Ramos (cell line): ENCODE results near the gene SERPINB8.

ENCODE experiments used
- in situ Hi-C: fragments of 300-500 bp; cut with MboI; formaldehyde crosslinking; loops from one replicate; pipeline ENCODE4 v1.14.3; 2022; ENCODE audit warnings: low sequenced_read_pairs; ENCODE audit not compliant: unreplicated experiment

Gene SERPINB8

DNA sequence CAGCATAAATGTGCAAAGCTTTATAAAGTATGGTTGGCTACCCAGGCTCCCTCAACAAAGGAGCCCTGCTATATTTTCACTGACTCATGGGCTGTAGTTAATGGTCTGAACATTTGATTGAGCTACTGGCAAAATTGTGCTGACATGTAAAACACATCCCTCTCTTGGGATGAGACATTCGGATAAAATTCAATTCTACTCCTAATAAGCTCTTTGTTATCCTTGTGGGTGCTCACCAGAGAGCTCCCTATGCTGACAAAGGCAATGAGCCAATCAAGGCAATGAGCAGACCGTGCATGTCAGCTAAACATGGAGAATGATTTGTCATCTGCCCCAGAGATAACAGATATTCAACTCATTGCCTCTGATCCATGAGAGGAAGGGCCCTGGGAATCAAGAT, 27.7 kb downstream of the SERPINB8 start:
- in situ Hi-C loops = loop anchor here (25.0 kb wide), 1 partner anchor 485 kb away; no protein-coding TSS in a partner anchor

DNA sequence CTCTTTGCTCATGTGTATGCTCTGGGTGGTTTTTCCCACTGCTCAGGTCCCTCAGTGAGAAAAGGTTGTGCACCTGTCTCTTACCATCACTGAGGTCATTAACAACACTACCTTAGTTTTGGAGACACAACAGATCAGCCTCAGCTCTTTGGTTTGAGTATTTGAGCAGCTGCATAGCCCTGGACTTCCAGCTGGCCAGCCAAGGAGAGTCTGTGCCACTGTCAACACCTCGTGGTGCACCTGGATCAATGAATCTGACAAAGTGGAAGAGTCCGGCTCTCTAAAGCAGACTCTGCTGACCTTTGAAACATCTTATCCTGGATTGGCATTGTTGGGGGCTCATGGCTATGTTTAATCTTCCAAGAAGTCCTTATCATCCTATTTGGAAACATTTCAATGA, 30.0 kb downstream of the SERPINB8 start:
- in situ Hi-C loops = loop anchor here (25.0 kb wide), 1 partner anchor 488 kb away; no protein-coding TSS in a partner anchor

DNA sequence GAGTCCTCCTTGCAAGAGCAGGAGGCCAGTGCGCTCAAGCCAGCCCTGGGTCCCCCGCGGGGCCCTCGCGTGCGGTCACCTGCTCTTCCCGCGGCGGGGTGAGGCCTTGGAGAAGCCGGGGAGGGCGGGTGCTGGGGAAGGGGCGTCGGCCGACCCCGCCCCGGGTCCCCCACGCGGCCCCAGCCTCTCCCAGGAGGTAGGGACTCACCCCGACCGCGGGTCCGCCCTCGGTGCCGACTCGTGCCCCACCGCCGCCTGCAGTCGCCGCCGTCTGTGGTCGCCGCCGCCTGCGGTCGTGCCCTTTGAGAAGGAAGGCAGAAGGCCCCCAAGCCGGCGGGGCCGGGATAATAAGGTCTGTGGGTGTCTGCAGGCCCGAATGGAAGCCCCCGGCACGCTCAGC, 32.7 kb downstream of the SERPINB8 start:
- in situ Hi-C loops = no loop called here

DNA sequence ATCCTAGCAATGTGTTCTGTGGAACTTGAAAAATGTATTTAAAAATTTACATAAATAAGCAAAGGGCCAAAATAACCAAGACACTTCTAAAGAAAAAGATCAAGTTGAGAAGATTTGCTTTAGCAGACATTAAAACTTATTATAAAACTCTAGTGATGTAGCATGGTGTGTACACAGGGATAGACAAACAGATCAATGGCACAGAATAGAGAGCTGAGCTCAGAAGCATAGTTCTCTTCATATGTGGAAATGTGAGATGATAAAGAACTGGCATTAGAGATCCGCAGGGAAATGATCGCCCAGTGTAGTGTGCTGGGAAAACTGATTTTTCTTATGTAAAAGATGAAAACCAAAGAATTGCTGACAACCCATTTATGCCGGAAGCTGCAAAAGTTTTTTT, 39.4 kb downstream of the SERPINB8 start:
- in situ Hi-C loops = no loop called here

DNA sequence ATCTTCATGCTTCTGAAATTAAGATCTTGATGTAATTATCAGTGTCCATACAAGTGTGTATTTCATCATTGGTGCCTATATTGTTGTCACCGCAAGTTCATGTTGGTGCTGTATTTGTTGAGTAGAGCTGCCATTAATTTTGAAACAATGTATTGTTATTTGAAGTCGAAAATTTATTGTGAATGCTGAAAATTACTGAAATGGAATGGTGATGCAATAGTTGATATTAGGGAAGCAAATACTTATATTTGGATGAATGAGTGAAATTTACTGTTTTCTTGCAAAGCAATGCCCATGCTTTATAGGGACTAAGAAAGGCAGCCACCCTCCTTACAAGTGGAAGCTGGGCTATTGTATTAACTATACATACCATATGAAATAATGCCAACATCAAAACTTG, 41.6 kb downstream of the SERPINB8 start:
- in situ Hi-C loops = no loop called here

DNA sequence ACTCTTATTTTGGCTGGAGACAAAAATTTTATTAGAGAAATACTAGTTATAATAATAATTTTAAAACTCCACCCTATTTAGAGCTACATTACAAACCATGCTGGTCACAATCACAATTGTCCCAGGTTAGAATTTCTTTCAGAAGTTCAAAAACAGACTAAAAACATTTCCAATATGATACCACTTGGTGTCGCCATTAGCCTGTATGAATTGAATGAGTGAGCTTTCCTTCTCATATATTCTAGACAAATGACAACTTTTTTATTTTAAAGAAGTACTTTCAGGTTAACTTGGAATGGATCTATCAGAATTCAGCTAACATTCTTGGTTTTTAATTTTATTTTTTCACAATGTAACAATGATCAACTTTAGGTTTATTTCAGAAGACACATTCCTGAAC, 48.0 kb downstream of the SERPINB8 start:
- in situ Hi-C loops = no loop called here

DNA sequence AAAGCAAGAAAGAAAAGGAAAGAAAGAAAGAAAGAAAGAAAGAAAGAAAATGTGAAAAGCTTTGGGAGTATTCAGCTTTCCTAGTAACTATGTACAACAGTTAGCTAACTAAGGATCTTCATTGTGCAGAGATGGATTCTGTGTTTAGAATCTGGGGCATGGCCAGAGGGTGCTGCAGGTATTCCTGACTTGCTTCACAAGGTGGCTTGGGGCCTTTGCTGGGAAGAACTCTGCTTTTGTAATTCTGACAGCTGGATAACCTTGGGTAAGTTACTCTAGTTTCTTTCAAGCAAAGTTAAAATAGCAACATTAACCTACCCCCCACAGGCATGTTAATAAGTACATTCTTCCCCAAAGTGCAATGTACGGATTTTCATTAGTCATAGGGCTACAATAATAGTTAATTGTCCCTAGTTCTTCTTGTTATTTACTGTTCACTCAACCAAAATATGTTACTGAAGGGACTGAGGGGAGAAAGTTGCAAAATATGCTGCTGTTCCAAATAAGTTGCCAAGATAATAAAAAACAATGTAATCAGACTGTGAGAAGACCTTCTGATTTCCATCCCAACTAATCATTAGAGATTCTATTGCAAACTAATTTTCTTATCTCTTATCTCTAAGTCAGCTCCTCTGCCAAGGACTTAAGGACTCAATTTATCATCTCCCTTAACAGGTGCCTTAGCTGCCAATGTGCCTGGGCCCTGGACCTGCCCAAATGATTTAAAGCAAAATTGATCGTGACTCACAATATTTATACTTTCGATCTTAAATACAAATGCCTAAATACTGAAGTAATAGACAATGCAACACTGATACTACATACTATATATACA, 50.3 kb downstream of the SERPINB8 start:
- in situ Hi-C loops = no loop called here

DNA sequence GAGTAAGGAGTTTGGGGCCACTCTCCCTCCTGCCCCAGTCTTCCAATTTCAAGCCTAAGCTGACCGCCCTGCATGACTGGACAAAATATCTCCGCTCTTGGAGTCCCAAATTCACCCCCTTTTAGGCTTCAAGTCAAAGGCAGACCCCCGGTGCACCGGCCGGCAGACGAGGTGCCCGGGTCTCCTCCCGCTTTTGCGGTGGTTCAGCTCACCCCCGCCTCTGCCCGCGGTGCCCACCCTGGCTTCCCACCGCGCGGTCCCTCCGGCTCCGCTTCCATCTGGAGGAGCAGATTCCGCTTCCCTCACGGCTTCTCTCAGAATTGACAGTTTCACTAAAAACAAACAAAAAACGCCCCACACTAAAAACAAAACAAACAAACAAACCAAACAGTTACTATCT, 56.5 kb downstream of the SERPINB8 start:
- in situ Hi-C loops = no loop called here

DNA sequence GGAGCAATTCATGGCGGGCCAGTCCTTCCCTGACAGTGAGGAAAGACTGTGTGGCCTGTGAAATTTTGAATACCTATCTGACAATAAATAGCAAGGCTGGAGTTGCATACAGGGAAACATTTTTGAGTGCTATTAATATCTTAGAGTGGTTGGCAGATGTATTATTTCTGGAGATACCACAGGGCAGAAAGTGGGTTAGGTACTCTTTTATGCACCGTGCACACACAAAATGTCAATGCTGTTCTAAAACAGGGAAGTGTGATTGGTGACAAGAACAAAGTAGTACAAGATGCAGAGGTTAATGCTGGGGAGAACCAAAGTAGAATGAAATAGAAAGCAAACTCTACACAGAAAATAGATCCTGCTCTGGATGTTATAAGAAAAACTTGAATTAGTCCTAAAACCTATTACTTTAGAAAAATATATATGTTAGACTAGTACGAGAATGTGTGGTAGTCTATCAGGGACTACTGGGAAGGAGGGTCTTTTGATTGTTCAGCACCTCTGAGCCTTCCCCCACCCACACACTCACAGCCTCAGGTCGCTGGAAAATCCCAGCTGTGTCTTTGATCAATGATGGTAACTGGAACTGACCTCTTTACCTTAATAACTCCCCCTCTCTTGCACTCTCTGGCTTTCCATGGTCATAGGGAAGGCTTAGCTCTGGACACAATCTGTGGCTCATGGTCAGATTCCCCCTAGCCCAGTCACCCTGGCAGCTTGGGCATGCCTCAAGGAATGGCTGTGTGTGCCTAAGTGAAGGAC, 58.2 kb downstream of the SERPINB8 start:
- in situ Hi-C loops = no loop called here

DNA sequence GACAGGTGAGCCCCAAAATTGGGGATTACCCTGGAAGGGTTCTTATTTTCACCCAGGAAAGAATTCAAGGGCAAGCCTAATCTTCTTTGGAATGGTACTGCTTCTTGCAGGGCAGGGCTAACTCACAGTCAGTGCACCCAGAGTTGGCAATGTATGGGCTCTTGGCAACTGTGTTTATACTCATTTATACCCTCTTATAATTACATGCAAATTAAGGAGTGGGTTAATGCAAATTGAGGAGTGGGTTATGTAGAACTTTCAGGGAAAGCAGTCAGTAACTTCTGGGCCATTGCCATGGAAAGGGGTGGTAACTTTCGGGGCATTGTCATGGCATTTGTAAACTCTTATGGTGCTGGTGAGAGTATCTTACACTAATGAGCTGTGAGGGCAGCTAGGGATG, 59.2 kb downstream of the SERPINB8 start:
- in situ Hi-C loops = no loop called here

DNA sequence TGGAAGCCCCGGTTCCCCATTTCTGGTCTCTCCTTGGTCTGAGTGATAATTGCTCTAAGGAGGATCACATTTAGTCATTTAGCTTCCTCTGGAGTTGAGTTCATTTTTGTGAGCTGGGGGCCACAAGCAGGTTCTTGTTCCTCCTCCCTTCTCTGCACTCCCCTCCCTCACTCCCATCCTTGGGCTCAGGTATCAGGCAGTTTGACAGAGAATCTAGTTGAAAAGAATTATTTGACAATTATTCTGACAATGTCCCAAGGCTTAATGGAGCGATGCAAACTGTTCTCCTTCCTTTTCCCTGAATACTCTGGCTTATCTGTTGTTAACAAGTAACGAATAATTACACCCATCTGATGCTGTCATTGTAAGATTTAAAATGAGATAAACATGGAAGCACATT, 61.5 kb downstream of the SERPINB8 start:
- in situ Hi-C loops = no loop called here

DNA sequence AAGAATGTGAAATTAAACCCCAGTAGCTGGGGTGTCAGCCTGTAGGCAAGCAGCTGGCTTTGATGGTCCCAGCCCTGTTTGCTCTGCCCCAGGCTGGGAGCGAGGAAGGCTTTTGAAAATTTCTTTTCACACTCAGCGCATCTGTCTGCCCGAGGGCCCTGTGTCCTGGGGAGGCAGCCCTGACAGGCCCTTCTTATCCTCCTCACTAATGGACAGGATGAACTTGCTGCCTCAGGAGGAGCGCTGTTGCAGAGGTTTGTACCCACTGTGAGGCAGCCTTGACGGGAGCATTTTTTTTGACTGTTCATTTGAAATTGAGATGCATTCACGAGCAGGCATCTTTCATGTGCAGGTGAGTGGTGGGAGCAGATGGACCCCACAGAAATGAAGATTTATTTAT, 62.4 kb downstream of the SERPINB8 start:
- in situ Hi-C loops = no loop called here

DNA sequence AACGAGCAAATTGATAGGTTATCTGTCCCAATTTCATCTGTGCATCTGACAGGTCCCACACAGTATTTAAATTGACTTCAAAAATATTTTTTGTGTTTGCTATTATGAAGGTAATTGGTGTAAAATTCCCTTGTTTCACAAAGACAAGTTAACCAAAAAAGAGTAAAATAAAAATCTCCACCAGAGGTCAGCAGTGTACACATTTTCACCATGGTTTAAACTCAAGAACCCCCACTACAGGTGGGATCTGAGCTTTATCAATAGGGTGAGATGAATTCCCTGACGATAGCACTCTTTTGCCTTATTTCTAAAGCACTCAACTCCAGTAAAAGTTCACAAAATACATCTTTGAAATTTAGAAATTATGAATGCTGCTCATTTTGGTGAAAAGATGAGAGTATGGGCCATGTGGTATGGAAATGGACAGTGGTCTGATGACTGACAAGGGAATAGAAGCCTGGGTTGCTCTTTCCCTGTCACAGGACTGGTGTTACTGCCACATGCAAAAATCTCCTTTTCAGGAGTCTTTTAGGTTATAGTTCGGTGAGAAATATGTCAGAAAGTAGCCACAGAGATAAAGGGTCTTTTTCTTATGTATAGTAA, 68.0 kb downstream of the SERPINB8 start:
- in situ Hi-C loops = no loop called here
